Astrocyte (in vitro differentiated cells and primary cell): ENCODE data around the gene MDM2. TPM values are rescaled to one million over a fixed set of nuclear protein-coding genes. Genes with fewer than 3 reads are reported as not detected.
"Not testable (repeated sequence)": the region's sequence is repeated elsewhere in the genome, so short reads cannot be mapped to it uniquely, and the experiment has no call there.

Experiments used
- DNase-seq: peaks from one replicate; pipeline ENCODE4 v3.0.0-alpha.2; 2010; ENCODE audit warnings: low read depth
- FAIRE-seq: peaks from 2 replicates; lab custom pipeline; 2011; peaks lifted over from hg19 to GRCh38; lab: Jason Lieb, UNC
- H2AFZ ChIP-seq: 2 replicates; pipeline ENCODE4 v1.6.0; 2012; ENCODE audit warnings: low read depth, low read length, inconsistent platforms
- H3K27ac ChIP-seq: 2 replicates; pipeline ENCODE4 v1.5.1; 2011; ENCODE audit warnings: low read depth, low read length, inconsistent platforms
- H3K27me3 ChIP-seq: 2 replicates; pipeline ENCODE4 v1.6.0; 2011; ENCODE audit warnings: low read length, inconsistent platforms; ENCODE audit not compliant: insufficient read depth
- H3K36me3 ChIP-seq: 2 replicates; pipeline ENCODE4 v1.5.1; 2011; ENCODE audit warnings: low read length, inconsistent platforms; ENCODE audit not compliant: insufficient read depth
- H3K4me1 ChIP-seq: 2 replicates; pipeline ENCODE4 v1.5.1; 2011; ENCODE audit warnings: low read length, inconsistent platforms; ENCODE audit not compliant: insufficient read depth
- H3K4me2 ChIP-seq: 2 replicates; pipeline ENCODE4 v1.6.0; 2012; ENCODE audit warnings: low read length, inconsistent platforms
- H3K4me3 ChIP-seq: 2 replicates; pipeline ENCODE4 v1.5.1; 2011; ENCODE audit warnings: low read depth, mild to moderate bottlenecking, low read length, inconsistent platforms; ENCODE audit not compliant: insufficient read depth
- H3K79me2 ChIP-seq: 2 replicates; pipeline ENCODE4 v1.6.0; 2012; ENCODE audit warnings: mild to moderate bottlenecking, low read length, inconsistent platforms; ENCODE audit not compliant: insufficient read depth
- H3K9ac ChIP-seq: 2 replicates; pipeline ENCODE4 v1.6.0; 2012; ENCODE audit warnings: mild to moderate bottlenecking, low read length, inconsistent platforms
- H3K9me3 ChIP-seq: 2 replicates; pipeline ENCODE4 v1.5.1; 2012; ENCODE audit warnings: low read depth, mild to moderate bottlenecking, low read length, inconsistent platforms; ENCODE audit not compliant: insufficient read depth
- H4K20me1 ChIP-seq: 2 replicates; pipeline ENCODE4 v1.6.0; 2012; ENCODE audit warnings: low read length, inconsistent platforms; ENCODE audit not compliant: insufficient read depth
- H3K27ac Mint-ChIP-seq: one replicate; pipeline ENCODE4 v1.8.0; 2021; ENCODE audit warnings: mild to moderate bottlenecking, mixed read lengths; ENCODE audit not compliant: unreplicated experiment
- H3K27me3 Mint-ChIP-seq: one replicate; pipeline ENCODE4 v1.8.0; 2021; ENCODE audit warnings: low read depth, mixed read lengths; ENCODE audit not compliant: unreplicated experiment
- H3K36me3 Mint-ChIP-seq: one replicate; pipeline ENCODE4 v1.8.0; 2021; ENCODE audit warnings: low read depth, mixed read lengths; ENCODE audit not compliant: unreplicated experiment
- H3K4me1 Mint-ChIP-seq: one replicate; pipeline ENCODE4 v1.8.0; 2021; ENCODE audit warnings: low read depth, mixed read lengths; ENCODE audit not compliant: unreplicated experiment
- H3K4me3 Mint-ChIP-seq: one replicate; pipeline ENCODE4 v1.8.0; 2021; ENCODE audit warnings: mild to moderate bottlenecking, moderate library complexity, mixed read lengths; ENCODE audit not compliant: unreplicated experiment
- H3K9me3 Mint-ChIP-seq: one replicate; pipeline ENCODE4 v1.8.0; 2021; ENCODE audit warnings: mild to moderate bottlenecking, mixed read lengths; ENCODE audit not compliant: unreplicated experiment
- EZH2 ChIP-seq: IDR thresholded peaks from 2 replicates; pipeline ENCODE4 v1.6.1; 2012; ENCODE audit warnings: mild to moderate bottlenecking, low read length, inconsistent platforms; ENCODE audit not compliant: insufficient read depth
- total RNA-seq: library from RNA; stranded (reverse); gene quantifications from 2 replicates; pipeline ENCODE4 v1.2.1, GENCODE V29; 2021
- TF ChIP-seq, protein P1 (sequence below): IDR thresholded peaks from 2 replicates; pipeline ENCODE4 v1.5.1; 2011; ENCODE audit warnings: low read depth, mild to moderate bottlenecking, inconsistent platforms, low read length, moderate library complexity; ENCODE audit not compliant: insufficient read depth

The MDM2 gene
- total RNA-seq, 1 donor from 2014 or later, result 828 TPM

DNA sequence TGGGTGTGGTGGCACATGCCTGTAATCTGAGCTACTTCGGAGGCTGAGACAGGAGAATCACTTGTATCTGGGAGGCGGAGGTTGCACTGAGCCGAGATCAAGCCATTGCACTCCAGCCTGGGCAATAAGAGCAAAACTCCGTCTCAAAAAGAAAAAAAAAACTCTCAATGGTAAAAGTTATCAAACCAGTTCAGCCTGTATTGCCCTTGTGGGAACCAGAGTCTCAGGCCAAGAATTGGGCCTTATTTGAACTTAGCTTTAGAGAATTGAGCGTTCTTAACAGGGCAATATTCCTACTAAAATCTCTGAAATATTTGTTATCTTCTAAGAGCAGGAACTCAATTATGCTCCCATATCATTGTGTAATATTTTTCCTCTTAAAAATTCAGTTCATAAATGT lies 7.7 kb upstream of the MDM2 start:
- no peak overlapping the region for H3K4me3 Mint-ChIP-seq
- Histone ChIP-seq H3K27ac (no peak overlapping the region), H4K20me1 (no peaks in the 10 kb centered on the region), H3K9me3 (no peaks in the 10 kb centered on the region), H3K4me3 (no peak overlapping the region), H2AFZ (no peak overlapping the region), H3K4me1 (no peaks in the 10 kb centered on the region), H3K4me2 (no peak overlapping the region), H3K79me2 (no peaks in the 10 kb centered on the region), H3K27me3 (no peaks in the 10 kb centered on the region), H3K36me3 (no peaks in the 10 kb centered on the region), H3K9ac (no peak overlapping the region)
- H3K9me3 Mint-ChIP-seq, result peaks cover 1% of the 10 kb centered on the region
- peaks cover under 1% of the 10 kb centered on the region for H3K4me1 Mint-ChIP-seq
- TF ChIP-seq, protein P1, sequence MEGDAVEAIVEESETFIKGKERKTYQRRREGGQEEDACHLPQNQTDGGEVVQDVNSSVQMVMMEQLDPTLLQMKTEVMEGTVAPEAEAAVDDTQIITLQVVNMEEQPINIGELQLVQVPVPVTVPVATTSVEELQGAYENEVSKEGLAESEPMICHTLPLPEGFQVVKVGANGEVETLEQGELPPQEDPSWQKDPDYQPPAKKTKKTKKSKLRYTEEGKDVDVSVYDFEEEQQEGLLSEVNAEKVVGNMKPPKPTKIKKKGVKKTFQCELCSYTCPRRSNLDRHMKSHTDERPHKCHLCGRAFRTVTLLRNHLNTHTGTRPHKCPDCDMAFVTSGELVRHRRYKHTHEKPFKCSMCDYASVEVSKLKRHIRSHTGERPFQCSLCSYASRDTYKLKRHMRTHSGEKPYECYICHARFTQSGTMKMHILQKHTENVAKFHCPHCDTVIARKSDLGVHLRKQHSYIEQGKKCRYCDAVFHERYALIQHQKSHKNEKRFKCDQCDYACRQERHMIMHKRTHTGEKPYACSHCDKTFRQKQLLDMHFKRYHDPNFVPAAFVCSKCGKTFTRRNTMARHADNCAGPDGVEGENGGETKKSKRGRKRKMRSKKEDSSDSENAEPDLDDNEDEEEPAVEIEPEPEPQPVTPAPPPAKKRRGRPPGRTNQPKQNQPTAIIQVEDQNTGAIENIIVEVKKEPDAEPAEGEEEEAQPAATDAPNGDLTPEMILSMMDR, result no peak
- TF ChIP-seq EZH2, result no peak
- FAIRE-seq (no peak), DNase-seq (no peak)
- no peaks in the 10 kb centered on the region for H3K27me3 Mint-ChIP-seq
- peaks cover 2% of the 10 kb centered on the region for H3K36me3 Mint-ChIP-seq
- no peak overlapping the region for H3K27ac Mint-ChIP-seq

DNA sequence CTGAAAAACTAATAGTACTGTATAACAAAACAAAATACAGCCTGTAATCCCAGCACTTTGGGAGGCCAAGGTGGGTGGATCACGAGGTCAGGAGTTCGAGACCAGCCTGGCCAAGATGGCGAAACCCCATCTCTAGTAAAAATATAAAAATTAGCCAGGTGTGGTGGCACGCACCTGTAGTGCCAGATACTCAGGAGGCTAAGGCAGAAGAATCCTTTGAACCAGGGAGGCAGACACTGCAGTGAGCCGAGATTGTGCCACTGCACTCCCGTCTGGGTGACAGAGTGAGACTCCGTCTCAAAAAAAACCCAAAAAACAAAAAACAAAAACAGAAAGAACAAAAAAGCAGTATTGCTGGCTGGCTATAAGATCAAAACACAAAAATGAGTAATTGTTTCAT lies 6.9 kb upstream of the MDM2 start:
- not testable (repeated sequence) for H4K20me1 ChIP-seq, H3K9ac ChIP-seq, H3K27me3 Mint-ChIP-seq, H3K4me2 ChIP-seq, H3K27me3 ChIP-seq, DNase-seq, H3K9me3 ChIP-seq, H3K9me3 Mint-ChIP-seq, H3K27ac Mint-ChIP-seq, H3K4me1 ChIP-seq, H3K4me3 Mint-ChIP-seq, H3K36me3 Mint-ChIP-seq, H3K79me2 ChIP-seq, H3K36me3 ChIP-seq, H2AFZ ChIP-seq, H3K4me3 ChIP-seq, H3K4me1 Mint-ChIP-seq, H3K27ac ChIP-seq, FAIRE-seq

DNA sequence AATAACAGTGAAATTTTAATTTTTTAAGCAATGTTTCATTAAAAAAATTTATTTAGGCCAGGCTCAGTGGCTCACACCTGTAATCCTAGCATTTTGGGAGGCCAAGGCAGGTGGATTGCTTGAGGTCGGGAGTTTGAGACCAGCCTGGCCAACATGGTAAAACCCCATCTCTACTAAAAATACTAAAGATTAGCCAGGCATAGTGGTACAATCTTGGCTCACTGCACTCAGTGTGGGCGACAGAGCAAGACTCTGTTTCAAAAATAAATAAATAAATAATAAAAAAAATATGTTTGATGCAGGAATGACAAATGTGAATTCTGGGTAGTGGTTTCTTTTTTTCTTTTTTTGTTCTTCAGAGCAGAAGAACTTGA lies 5.6 kb upstream of the MDM2 start:
- not testable (repeated sequence) for H3K9me3 Mint-ChIP-seq, H3K36me3 ChIP-seq, H3K27ac ChIP-seq, H3K79me2 ChIP-seq, H3K27ac Mint-ChIP-seq, DNase-seq, H3K4me2 ChIP-seq, H3K36me3 Mint-ChIP-seq, H3K9ac ChIP-seq, H3K27me3 Mint-ChIP-seq, H3K4me3 ChIP-seq, H3K4me3 Mint-ChIP-seq, H3K4me1 ChIP-seq, H3K9me3 ChIP-seq, FAIRE-seq, H3K27me3 ChIP-seq, H2AFZ ChIP-seq, H4K20me1 ChIP-seq
- peaks cover 11% of the 10 kb centered on the region for H3K4me1 Mint-ChIP-seq

DNA sequence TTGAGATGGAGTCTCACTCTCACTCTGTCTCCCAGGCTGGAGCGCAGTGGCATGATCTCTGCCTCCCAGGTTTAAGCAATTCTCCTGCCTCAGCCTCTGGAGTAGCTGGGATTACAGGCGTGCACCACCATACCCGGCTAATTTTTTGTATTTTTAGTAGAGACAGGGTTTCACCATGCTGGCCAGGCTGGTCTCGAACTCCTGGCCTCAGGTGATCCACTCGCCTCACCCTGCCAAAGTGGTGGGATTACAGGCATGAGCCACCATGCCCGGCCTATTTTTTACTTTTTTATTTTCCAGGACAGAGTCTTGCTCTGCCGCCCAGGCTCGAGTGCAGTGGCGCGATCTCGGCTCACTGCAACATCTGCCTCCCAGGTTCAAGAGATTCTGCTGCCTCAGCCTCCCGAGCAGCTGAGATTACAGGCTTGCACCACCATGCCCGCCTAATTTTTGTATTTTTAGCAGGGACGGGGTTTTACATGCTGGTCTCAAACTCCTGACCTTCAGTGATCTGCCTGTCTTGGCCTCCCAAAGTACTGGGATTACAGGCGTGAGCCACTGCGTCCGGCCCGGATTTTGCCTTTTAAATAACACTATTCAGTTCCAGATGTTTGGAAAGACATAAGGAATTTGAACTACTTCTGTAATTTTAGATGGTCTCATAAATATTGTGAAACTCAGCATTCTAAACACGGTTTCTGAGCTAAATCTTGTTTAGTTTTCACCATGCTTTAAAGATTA lies 4.9 kb upstream of the MDM2 start:
- H4K20me1 ChIP-seq, H2AFZ ChIP-seq, H3K4me2 ChIP-seq, H3K4me1 ChIP-seq, H3K9ac ChIP-seq, H3K27me3 Mint-ChIP-seq, H3K9me3 Mint-ChIP-seq, H3K79me2 ChIP-seq, H3K9me3 ChIP-seq, H3K4me3 Mint-ChIP-seq, H3K36me3 Mint-ChIP-seq, H3K4me3 ChIP-seq, FAIRE-seq, H3K27ac Mint-ChIP-seq, H3K36me3 ChIP-seq, H3K27ac ChIP-seq, DNase-seq, H3K27me3 ChIP-seq: not testable (repeated sequence)
- peaks cover 11% of the 10 kb centered on the region for H3K4me1 Mint-ChIP-seq
